ENCODE measurements around the gene SLC49A3. TPM values are rescaled to one million over a fixed set of nuclear protein-coding genes. Genes with fewer than 3 reads are reported as not detected.

Gene SLC49A3
- total RNA-seq, 2 experiments from 2014 or later, result 0.23 TPM; not detected in 1

GRCh38 chr4:705278-706082 lies 16.5 kb upstream of the SLC49A3 start, which contains the start of gene PCGF3:
TSS of gene PCGF3 (plus strand) at chr4:705832. CDS start at chr4:733681, 27,849 bp downstream.
- CTCF ChIA-PET, result no interaction called here
- H3K9me3 Mint-ChIP-seq, result no peaks in the 10 kb centered on the region
- intact Hi-C loops (cut with micrococcal nuclease), result no loop called here
- ATAC-seq (peak; percentile 99), DNase-seq (peak; percentile 98)
- H3K36me3 Mint-ChIP-seq (ENCODE audit: low read depth), result peaks cover 3% of the 10 kb centered on the region
- H3K27me3 Mint-ChIP-seq, result no peaks in the 10 kb centered on the region
- no peak within 1 kb of the TSS for H3K27ac Mint-ChIP-seq
- POLR2A ChIA-PET, result no interaction called here
- H3K4me1 Mint-ChIP-seq (ENCODE audit: low read depth), result peaks cover 20% of the 10 kb centered on the region
- peak within 1 kb of the TSS; percentile 68 for H3K4me3 Mint-ChIP-seq
- no peak for TF ChIP-seq CTCF (IDR thresholded peaks at IDR 0.05)

- H3K4me3 Mint-ChIP-seq, result peak overlapping the region; percentile 68
Observed at GRCh38 chr4:704971-705277, 16.0 kb upstream of the SLC49A3 start.

GRCh38 chr4:704198-704891 lies 15.4 kb upstream of the SLC49A3 start:
- Mint-ChIP-seq H3K4me1 (ENCODE audit: low read depth) (peaks cover 17% of the 10 kb centered on the region), H3K27ac (no peak overlapping the region), H3K4me3 (no peak overlapping the region), H3K27me3 (no peaks in the 10 kb centered on the region), H3K9me3 (no peaks in the 10 kb centered on the region), H3K36me3 (ENCODE audit: low read depth) (peaks cover 3% of the 10 kb centered on the region)
- ATAC-seq (no peak), DNase-seq (no peak)
- no peak for TF ChIP-seq CTCF (IDR thresholded peaks at IDR 0.05)
- CTCF ChIA-PET, result interaction anchor here (1.3 kb wide), 1 partner anchor 20 kb away, joined by 4 read pairs; no protein-coding TSS in a partner anchor
- POLR2A ChIA-PET, result interaction anchor here (0.8 kb wide), 1 partner anchor 17 kb away, joined by 3 read pairs; no protein-coding TSS in a partner anchor
- intact Hi-C loops (cut with micrococcal nuclease), result no loop called here

More at GRCh38 chr4:704971-705277, 16.0 kb upstream of the SLC49A3 start:
- ATAC-seq (no peak), DNase-seq (no peak)
- ChIA-PET CTCF (no interaction called here), POLR2A (no interaction called here)
- Mint-ChIP-seq H3K27ac (no peak overlapping the region), H3K36me3 (ENCODE audit: low read depth) (peaks cover 3% of the 10 kb centered on the region), H3K9me3 (no peaks in the 10 kb centered on the region), H3K4me1 (ENCODE audit: low read depth) (peaks cover 18% of the 10 kb centered on the region), H3K27me3 (no peaks in the 10 kb centered on the region)
- intact Hi-C loops (cut with micrococcal nuclease), result no loop called here
- TF ChIP-seq CTCF (IDR thresholded peaks at IDR 0.05), result no peak

GRCh38 chr4:703336-704197 lies 14.6 kb upstream of the SLC49A3 start:
- no peak for DNase-seq
- no peak for ATAC-seq
- Mint-ChIP-seq H3K4me3 (no peak overlapping the region), H3K4me1 (ENCODE audit: low read depth) (peaks cover 16% of the 10 kb centered on the region), H3K27ac (no peak overlapping the region), H3K27me3 (no peaks in the 10 kb centered on the region), H3K9me3 (no peaks in the 10 kb centered on the region), H3K36me3 (ENCODE audit: low read depth) (peaks cover under 1% of the 10 kb centered on the region)
- intact Hi-C loops (cut with micrococcal nuclease), result no loop called here
- POLR2A ChIA-PET, result interaction anchor here (0.8 kb wide), 1 partner anchor 16 kb away, joined by 3 read pairs; no protein-coding TSS in a partner anchor
- no peak for TF ChIP-seq CTCF (IDR thresholded peaks at IDR 0.05)
- CTCF ChIA-PET, result interaction anchor here (1.3 kb wide), 1 partner anchor 19 kb away, joined by 4 read pairs; no protein-coding TSS in a partner anchor

Data from activated CD8-positive, alpha-beta T cell treated with anti-CD3 and anti-CD28 coated beads for 36 hours (primary cell).